GM19468 (cell line): ENCODE data around the gene FIGN.

Source experiments
- ATAC-seq: cut with Tn5 transposase; IDR thresholded peaks from one replicate; pipeline ENCODE4 v1.9.1; 2021; ENCODE audit warnings: mild to moderate bottlenecking, moderate library complexity, moderate number of reproducible peaks; ENCODE audit not compliant: unreplicated experiment; ENCODE audit errors: extremely low read depth

The FIGN gene

DNA sequence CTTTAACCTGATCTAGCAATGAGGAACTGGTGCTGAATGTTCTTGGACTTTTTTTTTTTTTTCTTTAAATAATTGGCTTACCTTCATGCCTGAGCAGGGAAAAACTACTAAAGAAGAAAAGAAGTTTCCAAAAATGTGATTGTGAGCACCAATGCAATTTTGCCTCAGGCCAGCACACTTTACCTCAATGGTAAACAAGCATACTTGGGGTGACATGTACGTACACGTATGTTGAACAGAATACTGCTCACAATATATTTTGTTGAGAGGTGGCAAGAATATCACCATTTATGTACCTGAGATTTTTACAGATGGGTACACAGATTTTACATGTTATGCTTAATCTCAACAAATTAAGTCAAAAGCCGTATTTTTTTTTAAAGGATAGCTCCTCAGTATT, 144.3 kb downstream of the FIGN start:
- ATAC-seq, result no peak

GRCh38 chr2:163580757-163581156, 155.1 kb downstream of the FIGN start:
- no peak for ATAC-seq

DNA sequence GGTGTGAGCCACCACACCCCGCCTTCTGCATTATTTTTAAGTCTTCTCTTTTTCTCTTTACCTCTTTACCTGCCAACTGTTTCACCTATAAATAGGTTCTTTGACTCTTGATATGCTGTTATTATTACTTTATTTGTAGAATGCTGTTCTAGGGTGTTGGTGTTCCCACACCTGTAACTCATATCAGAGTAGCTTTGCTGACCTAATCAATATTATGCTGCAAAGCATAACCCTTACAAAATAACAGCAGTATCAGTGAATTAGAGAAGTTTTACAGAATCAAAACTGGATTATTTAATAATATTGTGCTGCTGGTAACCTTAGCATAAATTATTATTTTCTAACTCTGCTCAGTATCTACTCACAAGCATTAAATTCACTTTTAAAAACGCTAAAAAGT, 161.5 kb downstream of the FIGN start:
- no peak for ATAC-seq

DNA sequence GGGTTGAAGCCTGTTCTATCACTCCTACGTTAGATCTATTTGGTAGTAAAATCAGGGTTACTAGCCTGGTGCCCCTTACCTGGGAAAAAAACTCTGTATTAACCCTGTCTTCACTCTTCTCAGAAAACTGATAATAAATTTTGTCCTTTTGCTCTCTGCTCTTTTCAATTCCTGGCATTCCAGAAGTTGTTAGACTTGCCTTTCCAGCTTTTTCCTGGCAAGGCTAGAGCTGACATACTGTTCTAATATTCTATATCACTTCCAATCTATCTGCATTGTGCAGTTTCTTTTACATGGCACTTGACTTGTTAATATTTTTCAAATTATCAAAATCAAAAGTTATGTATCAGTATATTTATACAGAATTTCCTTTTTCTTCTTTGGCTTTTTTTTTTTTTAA, 162.2 kb downstream of the FIGN start:
- no peak for ATAC-seq

DNA sequence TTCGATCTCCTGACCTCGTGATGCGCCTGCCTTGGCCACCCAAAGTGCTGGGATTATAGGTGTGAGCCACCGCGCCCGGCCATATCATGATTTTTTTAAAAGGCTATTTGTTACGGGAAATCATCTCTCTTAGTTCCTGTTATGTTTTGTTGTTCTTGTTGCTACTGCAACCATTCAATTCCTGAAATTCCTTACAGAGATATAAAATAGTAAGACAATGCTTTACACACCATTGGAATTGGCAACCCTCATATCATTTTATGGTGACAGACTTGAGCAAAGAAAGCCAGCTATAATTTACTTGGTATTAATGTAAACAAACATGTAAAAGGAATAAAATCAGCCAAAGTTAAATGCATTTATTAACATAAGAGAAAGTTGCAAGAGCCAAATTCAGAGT, 163.0 kb downstream of the FIGN start:
- ATAC-seq, result no peak

DNA sequence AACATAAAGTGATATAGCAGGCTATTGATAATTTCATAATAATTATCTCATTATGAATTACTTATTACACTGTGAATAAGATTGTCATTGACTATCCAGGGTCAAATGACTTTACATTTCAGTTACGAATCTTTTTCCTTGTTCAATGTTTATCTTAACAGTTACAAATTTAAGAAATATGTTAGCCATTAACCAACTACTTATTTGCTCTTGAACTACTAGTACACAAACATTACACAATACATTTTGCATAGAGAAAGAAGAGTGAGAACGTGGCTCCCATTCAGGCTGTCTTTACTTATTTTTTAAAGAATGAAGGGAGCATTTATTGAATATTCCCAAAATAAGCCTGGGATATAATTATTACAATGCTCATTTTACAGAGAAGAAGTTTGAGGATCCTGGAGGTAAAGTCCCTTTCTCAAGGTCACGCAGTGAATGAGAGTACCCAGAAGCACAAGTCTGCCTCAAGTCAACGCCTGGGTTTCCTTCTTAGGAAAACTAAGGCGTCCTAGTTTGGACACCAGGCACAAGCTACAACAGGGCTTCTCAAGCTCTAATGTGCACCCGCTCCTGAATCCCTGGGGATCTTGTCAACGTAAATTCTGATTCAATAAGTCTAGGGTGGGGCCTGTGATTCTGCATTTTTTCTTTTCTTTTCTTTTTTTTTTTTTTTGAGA, 164.2 kb downstream of the FIGN start:
- ATAC-seq, result no peak

DNA sequence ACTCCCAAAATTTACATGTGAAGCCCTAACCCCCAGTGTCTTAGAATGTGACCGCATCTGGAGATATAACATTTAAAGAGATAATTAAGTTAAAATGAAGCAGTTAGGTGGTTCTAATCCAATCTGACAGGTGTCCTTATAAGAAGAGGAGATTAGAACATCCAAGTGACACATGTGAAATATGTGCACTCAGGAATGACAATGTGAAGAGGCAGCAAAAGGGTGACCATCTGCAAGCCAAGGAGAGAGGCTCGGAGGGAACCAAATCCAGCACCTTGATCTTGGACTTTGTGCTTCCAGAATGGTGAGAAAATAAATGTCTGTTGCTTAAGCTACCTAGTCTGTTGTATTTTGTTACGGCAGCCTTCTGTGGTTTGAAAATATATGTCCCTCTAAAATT, 165.4 kb downstream of the FIGN start:
- ATAC-seq, result no peak

DNA sequence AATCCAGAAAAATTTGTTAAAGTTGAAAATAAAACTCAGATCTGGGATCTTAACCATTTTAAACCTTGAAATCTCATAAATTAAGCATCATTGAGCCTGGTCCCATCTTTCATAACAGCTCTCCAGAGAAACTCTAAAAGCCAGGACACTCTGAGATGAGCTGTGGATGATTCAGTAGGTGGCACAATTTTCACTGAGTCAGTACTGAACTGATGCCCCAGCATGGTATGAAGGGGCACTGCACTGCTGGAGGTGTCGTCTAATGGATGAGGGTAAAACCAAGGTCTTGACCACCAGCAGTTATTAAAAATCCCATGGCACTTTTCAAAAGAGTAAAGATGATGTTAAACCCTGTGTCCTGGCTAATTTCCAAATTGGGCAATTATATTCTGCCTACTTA, 170.6 kb downstream of the FIGN start:
- ATAC-seq, result no peak

DNA sequence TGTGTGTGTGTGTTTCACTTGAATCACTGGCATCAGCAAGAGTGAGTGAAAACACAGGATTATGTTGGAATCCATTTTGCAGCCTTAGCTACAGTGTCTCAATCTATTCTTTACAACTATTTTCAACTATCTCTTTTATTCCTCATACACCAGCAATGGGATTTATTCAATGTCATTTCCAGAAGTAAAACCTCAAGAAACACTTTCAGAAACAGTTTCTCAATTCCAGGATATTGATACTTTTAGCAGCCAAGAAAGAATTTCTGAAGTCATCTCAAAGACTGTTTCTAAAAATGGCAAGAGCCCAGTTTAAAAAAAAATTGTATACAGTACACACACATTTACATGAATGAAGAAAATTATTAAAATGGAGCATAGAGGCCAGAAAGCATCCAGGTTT, 171.6 kb downstream of the FIGN start:
- ATAC-seq, result no peak

GRCh38 chr2:163563336-163563735, 172.5 kb downstream of the FIGN start:
- ATAC-seq, result no peak

GRCh38 chr2:163558251-163559021, 177.4 kb downstream of the FIGN start:
- ATAC-seq, result no peak

DNA sequence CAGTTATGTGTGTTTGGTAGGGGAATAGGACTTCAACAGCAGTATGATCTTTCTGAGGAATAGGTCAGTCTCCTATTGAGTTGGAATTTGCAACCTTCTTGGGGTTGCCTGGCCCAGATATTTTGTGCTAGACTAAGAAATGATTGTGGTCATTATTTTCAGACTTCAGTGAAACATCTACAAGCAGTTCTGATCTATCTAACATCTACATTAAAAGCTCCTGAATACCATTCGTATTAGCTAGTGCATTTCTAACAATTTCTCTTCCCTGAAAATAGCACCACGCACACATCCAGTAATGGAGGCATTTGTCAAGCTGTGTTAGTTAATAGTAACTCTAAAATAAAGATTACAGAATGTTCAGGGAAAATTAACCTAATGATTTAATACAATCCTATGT, 179.3 kb downstream of the FIGN start:
- ATAC-seq, result no peak

GRCh38 chr2:163554864-163555263, 180.9 kb downstream of the FIGN start:
- no peak for ATAC-seq

DNA sequence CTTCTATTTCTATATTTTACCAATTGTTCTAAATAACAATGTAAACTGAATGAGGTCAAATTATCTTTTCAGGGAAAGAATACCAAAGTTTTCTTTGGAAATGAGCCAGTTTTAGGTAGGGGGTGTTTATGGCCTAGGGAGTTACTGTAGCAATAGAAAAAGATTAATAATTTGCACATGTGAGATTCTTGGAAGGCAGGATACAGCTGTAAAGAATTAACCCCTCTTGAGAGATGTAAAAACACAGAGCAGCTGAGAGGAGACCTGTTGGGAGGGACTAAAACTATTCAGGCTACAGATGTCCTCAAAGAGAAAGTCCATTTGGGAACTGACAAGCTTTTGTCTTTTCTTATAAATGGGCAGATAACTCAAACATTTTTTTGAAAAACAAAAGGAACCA, 182.2 kb downstream of the FIGN start:
- ATAC-seq, result no peak

DNA sequence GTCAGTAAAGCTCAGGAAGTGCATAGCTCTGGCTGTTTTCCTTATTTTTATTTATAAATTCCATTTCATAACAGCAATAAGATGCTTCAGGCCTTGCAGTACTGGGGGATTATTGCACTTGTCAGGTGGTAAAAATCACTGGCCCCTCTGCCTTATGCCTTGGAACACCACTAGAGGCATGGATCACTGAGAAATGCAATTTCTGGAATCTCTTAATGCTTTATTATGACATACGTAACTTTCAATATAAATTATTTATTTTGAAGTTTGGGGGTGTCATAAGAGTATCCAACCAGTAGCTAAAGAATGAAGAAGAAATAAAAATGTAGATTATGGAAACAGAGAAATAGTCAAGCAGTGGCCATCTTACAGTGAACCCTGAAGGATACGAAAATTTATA, 183.1 kb downstream of the FIGN start:
- no peak for ATAC-seq

- ATAC-seq, result no peak
Measured at GRCh38 chr2:163551616-163552373, 184.0 kb downstream of the FIGN start.

DNA sequence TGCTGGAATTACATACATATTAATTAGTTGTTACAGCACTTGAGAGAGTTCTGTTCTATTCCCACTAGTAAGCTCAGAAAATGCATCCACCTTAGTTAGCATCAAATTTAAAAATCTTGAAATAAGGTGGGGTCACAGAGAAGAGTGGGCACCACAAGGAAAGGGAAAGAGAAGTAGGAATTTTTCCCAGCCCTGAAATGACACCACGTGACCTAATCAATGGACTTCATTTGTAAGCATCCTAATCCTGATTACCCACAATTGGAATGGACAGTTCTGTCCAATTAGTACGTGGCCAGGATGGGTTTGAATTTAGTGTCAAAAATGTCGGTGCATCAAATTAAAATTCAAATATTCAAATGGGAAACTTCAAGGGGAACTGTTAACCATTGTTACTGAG, 186.8 kb downstream of the FIGN start:
- no peak for ATAC-seq
